GM19463 (cell line): ENCODE results near the gene EHBP1L1.

Experiments
- ATAC-seq: cut with Tn5 transposase; IDR thresholded peaks from one replicate; pipeline ENCODE4 v1.9.1; 2021; ENCODE audit warnings: mild to moderate bottlenecking, moderate library complexity; ENCODE audit not compliant: unreplicated experiment

EHBP1L1 gene

DNA sequence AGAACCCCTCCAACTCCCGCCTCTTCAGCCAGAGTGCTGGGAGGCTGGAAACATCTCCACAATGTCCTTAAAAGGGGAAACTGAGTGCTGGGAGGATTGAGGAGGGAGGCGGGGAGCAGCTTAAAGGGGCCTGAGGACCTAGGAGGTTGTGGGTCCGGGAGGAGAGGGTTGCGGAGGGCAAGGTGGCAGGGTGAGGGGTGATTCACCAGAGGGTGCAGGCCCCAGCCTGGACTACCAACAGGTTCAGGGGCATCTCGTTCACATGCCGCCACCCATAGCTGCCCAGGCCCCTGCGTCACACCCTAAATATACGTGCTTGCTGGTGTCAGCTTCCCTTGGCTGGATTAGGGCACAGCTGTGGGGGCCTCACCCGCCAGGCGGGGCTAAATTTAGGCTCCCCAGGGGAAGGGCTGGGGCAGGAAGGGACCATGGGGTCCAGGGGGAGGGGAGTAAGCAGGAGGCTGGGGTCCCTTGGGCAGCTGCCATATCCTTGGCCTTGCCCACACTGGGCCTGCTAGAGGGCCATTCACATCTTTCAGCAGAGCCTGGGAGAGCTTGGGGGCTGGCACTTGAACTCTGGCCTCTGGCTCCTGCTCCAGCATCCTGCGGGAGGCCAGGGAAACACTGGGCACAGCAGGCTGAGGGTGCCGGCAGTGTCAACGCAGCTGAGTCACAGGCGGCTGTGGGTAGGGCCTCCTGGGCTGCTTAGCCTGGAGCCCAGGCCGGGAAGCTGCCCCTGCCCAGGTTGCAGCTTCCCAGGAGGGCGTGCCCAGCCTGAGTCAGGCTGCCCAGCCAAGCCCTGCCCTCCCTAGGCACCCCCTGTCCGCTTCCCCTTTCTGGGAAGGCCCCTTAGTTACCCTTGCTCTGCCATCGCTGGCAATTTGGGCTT is 1.3 kb downstream of the EHBP1L1 start:
- no peak for ATAC-seq

DNA sequence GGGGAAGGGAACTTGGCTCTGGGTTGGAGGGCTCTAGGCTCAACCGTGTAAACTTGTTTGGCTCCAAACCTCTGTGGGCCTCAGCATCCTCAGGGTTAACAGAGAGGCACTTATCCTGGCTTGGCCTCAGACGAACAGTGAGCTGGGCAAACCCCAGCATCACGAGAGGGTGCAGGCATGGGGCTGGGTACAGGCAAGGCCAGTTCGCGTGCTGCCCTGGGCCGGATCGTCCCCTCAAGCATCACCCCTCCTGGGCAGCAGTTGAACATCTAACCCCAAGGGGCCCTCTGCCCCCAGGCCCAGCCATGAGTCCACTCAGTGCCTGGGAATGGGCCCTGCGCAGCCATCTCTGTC is 1.9 kb downstream of the EHBP1L1 start:
- no peak for ATAC-seq

DNA sequence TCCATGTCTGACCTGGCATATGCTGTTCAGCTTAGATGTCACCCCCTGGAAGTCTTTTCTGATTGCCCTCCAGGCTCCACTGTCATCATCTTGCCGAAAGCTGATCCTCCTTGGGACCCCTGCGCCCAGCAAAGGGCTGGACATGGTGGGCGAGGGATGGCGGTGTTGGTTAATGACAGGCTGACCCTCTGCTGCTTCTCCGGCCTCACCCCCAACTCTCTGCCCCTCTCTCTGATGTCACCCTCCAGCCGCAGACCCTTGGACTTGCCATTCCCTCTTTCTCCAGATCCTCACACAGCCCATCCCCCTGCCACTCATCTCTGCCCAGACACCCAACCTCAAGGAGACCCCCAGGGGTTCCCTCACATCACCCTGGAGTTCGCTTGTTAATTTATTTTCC is 2.3 kb downstream of the EHBP1L1 start:
- ATAC-seq, result no peak

DNA sequence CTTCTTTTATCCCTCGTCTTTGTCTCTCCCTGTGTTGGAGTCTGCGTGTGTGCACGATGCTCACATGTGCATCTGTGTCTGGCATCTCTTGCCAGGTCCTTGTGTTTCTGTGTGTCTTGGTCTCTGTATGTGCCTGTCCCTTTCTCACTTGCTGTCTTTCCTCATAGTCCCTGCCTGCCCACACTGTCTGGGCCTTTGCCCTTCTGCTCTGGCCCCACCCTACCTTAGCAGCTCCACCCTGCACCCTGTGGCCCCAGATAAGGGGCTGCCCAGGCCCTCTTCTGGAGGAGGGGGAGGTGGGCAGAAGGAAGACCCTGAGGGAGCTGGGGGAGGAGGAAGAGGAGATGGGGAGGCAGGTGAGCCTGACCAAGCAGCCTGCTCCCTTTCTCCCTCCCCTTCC is 2.8 kb downstream of the EHBP1L1 start:
- no peak for ATAC-seq

DNA sequence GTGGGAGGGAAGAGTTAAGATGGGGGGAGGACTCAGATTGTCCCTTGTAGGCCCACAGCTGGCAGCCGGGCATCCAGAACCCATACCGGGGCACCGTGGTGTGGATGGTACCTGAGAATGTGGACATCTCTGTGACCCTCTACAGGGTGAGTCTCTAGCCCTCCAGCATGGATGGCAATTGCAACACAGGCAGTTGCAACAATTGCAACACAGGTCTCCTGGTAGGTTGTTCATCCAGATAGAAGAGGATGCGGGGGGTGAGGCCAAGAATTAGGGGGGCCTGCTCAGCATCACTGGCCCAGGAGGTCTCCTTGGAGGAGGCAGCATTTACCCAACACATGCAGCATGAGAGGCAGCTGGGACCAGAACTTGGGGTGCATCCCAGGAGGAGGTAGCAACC is 3.4 kb downstream of the EHBP1L1 start:
- no peak for ATAC-seq

DNA sequence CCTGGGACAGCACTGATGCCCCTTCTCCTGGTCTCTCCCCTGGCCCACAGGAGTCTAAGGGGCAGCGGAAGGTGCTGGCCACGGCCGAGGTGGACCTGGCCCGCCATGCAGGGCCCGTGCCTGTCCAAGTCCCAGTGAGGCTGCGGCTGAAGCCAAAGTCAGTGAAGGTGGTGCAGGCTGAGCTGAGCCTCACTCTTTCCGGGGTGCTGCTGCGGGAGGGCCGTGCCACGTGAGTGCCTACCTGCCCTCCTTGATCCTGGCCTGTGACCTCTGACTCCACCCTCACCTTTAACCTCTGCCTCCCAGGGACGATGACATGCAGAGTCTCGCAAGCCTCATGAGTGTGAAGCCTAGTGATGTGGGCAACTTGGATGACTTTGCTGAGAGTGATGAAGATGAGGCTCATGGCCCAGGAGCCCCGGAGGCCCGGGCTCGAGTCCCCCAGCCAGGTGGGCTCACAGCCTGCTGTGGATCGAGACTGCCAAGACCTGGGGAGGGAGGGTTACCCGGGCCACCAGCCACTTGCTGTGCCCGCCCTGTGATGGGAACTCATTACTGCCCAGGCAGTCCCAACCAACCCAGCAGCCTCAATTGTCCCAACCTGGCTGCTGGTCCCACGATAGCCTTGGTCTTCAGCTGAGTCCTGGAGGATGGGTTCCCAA is 4.3 kb downstream of the EHBP1L1 start:
- ATAC-seq, result no peak

DNA sequence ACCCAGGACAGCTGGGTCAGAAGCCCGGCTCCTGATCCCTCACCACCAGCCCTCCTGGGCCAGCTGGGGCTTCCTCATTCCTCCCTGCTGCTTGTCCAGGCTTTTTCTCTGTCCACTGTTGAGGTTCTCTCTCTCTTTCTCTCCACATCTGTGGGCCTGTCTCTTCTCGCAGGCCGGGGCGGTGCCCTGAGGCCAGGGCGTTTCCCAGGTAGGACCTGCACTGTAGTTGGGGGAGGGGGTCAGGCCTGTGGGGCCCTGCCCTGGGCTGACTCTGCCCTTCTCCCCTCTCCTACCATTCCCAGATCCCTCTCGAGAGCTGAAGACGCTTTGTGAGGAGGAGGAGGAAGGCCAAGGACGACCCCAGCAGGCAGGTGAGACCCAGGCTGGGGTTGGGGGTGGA is 4.9 kb downstream of the EHBP1L1 start:
- ATAC-seq, result no peak

DNA sequence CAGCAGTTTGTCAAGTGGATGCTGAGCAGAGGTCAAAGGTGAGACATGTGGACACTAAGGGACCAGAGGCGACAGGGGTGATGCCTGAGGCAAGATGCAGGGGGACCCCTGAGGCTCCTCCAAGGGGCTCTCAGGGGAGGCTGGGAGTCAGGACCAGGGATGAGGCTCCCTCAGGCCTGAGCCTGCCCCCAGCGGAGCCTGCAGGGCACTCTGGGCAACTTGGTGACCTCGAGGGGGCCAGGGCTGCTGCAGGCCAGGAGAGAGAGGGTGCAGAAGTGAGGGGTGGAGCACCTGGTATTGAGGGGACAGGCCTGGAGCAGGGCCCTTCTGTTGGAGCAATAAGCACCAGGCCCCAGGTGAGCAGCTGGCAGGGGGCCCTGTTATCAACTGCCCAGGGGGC is 6.1 kb downstream of the EHBP1L1 start:
- ATAC-seq, result no peak

DNA sequence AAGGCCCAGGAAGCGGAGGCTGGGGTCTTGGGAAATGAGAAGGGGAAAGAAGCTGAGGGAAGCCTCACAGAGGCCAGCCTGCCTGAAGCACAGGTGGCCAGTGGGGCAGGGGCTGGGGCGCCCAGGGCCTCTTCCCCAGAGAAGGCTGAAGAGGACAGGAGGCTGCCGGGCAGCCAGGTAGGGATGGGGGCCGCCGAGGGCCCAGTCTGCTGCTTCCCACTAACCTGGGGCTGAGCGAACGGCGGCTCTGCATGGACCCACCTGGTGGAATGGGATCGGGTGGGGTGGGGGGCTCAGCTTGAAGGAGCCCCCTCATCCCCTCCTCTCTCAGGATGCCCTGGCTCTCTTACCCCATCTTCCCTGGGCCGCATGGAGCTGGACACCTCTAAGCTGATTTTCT is 7.7 kb downstream of the EHBP1L1 start:
- ATAC-seq, result no peak

DNA sequence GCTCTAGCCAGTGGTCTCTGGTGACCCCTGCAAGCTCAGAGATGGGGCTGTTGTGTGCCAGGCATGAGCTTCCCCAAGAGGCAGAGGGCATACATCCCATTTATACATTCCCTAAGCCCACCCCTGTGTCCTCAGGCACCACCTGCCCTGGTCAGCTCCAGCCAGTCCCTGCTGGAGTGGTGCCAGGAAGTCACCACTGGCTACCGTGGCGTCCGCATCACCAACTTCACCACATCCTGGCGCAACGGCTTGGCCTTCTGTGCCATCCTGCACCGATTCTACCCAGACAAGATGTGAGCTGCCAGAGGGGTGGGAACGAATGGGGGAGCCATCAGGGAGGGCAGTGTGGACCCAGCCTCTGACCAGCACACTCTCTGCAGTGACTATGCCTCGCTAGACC is 8.3 kb downstream of the EHBP1L1 start:
- ATAC-seq, result no peak

DNA sequence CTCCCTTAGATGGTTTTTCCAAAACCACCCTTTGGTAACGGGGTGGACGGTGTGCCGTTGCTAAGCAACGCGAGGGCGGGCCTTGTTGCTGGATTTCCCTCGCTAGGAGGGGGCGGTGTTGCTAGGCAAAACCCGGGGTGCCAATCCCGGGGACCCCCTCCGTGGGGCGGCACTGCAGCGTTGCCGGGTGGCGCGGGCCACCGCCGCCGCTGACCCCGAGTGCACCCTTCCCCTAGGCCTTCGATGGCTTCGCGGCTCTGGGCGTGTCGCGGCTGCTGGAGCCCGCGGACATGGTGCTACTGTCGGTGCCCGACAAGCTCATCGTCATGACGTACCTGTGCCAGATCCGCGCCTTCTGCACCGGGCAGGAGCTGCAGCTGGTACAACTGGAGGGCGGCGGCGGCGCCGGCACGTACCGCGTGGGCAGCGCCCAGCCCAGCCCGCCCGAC is 8.9 kb downstream of the EHBP1L1 start:
- no peak for ATAC-seq

DNA sequence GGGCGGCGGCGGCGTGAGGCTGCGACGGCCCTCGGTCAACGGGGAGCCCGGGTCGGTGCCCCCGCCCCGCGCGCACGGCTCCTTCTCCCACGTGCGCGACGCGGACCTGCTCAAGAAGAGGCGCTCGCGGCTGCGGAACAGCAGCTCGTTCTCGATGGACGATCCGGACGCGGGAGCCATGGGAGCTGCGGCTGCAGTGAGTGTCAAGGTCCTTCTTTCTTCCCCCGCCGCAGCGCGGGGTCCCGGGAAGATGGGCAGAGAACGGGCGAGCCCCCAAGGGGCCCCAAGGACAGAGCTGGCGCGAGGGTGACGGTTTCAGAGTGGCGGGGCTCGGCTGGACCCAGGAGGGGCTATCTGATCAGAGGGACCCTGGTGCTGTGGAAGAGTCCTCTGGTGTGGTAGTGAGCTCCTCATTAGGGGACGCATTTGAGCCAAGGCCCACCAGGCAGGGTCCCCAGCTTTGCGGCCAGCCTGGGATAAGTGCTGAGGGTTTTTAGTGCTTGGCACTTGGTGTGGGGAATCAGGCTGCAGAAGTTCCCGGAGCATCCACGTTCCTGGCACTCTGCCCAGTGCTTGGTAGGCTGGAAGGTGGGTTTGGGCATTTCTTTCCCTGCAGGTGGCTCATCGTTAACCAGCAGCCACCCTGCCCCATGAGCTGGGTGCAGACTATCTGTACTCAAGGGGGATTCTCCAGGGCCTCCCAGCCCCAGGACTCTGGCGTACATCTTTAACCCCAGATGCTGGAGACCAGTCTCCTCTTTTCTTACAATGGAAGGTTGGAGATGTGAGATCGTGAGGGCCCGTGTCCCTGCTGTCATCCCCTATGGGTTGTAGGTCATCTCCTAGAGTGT is 9.8 kb downstream of the EHBP1L1 start:
- ATAC-seq, result no peak

DNA sequence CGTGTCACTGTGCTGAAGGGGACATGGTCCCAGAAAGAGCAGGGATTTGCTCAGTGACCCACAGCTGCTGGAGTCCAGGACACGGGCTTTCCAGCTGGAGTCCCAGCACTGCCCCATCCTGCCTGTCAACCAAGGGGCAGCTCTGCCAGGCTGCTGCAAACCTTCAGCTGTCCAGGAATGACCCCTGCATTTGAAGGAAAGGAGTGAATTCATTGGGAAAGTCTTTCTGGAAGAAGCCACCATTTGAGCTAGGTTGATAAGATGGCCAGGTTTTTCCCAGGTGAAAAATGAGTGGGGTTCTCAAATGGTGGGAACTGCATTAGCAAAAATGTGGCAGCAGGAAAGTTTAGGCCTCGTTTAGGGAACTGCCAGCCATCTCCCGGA is 10.4 kb downstream of the EHBP1L1 start:
- no peak for ATAC-seq

DNA sequence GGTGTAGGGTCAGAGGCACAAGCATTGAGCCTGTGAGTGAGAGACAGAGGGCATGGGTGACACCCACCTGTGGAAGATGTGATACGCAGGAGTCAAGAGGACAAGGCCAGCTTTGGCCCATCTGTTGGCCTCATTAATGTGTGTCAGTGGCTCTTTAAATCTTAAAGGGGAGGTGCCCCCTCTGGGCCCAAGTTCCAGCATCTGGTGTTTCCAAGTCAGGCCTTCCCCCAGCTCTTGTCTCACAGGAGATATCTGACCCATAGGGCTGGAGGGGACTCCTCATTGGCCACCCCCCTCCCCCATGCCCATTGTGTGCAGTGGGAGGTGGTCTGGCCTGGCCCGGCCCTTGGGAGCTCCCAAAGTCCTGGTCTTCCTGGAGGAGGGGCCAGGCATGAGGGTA is 10.8 kb downstream of the EHBP1L1 start:
- no peak for ATAC-seq

DNA sequence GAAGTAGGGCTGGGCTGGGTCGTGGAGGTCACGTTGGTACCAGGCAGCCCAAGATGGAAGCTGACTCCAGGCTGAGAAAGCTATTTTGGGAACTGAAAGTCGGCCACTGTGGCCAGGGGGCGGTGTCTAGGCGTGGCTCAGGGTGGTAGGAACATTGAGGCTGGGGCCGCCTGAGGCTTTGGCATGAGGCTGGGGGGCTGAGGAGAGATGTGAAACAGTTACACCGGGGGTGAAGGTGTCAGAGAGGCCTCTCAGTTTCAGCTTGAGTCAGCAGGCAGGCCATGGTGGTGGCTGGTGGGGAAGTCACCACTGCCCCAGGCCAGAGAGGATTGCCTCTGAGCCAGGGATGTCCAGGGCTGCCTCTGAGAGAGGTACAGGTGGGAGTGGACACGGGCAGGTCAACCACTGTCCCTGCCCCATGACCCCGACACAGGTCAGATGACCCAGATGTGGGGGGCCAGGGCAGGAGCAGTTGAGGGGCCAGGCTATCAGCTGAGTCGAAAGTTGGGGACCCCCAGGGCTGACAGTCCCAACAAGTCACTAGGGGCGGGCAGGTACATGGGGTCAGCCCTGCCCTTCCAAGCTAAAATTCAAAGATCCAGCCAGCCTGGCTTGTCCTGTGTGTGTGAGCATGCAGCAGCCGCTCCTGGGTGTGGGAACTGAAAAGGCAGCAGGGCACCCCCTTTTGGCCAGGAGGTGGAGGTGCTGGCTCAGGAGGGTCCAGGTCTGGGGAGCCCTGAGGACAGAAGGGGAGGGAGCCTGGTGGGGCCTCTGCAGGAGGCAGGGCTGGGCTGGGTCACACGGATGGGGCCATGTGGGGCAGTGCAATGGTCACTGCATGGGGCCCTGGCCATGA is 12.6 kb downstream of the EHBP1L1 start:
- ATAC-seq, result peak; percentile 84

DNA sequence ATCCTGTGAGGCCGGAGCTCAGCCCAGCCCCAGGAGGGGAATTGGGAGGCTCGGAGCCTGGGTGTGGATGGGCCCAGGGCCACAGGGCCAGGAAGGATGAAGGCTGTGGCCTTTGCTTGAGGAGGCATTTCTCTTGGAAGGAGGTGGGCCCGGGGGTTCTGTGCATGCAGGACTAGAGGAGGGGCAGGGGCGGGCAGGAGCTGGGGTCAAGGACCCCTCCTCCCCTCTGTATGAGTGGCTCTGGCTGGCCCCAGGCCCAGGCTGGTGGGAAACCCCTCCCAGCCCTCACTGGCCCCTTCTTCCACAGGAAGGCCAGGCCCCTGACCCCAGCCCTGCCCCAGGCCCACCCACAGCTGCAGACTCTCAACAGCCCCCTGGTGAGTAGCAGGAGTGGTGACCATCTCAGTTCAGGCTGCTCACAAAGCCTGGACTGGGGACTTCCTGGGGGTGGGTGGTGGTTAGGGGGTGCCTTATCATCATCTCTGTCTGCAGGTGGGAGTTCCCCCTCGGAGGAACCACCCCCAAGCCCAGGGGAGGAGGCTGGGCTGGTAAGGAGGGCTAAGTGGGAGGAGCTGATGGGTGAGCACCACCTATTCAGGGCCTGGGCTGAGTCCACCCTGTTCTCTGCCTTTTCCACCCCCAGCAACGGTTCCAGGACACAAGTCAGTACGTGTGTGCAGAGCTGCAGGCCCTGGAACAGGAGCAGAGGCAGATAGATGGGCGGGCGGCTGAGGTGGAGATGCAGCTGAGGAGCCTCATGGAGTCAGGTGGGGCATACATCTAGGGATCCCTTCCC is 13.8 kb downstream of the EHBP1L1 start:
- ATAC-seq, result no peak

DNA sequence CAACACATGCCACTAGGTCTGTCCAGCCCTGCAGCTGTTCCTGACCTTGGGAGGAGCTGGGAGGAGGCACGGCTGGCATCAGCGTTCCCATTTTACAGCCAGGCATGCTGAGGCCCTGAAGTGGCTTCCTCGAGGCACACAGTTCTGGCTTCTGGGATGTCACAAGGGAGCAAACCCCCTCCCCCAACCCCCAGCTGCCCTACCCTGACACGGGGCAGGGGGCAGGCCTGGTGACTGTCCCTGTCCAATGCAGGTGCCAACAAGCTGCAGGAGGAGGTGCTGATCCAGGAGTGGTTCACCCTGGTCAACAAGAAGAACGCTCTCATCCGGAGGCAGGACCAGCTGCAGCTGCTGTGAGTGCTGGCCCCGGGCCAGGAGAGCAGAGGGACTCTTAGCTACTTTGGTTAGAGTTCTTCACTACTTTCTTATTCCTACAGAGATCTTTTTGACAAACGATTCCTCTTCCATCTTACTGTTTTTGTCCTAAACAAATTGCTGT is 14.4 kb downstream of the EHBP1L1 start:
- no peak for ATAC-seq

DNA sequence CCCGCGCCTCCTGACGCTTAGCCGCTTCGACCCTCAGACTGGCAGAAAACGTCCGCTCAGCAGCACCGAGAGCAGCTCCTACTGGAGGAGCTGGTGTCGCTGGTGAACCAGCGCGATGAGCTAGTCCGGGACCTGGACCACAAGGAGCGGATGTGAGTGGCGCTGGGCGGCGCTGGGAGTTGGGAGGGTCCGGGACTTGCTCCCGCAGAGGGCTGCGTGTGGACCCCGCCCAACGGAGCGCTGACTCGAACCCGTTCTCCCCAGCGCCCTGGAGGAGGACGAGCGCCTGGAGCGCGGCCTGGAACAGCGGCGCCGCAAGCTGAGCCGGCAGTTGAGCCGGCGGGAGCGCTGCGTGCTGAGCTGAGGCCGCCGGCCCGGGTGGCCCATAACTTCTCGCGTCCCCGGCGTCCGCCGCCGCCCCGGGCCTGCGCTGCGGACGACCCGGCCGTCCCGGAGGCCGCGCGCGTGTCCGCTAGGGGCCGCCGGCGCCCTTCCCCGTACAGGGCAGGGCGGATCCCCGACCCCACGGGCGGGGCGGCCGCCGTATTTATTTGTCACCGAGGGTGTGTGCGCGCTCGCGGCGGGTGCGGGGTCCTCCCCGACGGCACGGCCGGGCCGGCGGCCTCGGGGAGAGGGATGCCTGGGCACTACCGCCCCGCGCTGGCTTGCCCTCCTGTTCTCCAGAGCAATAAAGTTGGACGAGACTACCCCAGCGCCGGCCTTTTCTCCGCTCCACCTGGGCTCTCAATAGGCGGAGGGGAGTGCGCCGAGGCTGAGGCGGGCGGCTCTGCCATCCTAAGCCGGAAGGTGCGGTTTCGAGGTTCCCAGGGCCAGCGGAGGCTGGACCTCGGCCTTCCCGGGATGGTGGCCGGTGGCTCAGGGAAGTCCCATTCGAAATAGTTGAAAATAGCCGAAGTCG is 16.3 kb downstream of the EHBP1L1 start:
- no peak for ATAC-seq
